ENCODE data around the gene DOCK11. TPM values are rescaled to one million over a fixed set of nuclear protein-coding genes. Genes with fewer than 3 reads are reported as not detected.

Gene DOCK11
- total RNA-seq, 2 experiments from 2014 or later, result 27.0 to 34.7 TPM

GRCh38 chrX:118524344-118524743, 28.7 kb downstream of the DOCK11 start:
- intact Hi-C loops (cut with micrococcal nuclease; ENCODE audit: unreplicated experiment), result no loop called here
- Histone ChIP-seq H3K9me3 (ENCODE audit: low read length) (no peaks in the 10 kb centered on the region), H3K4me2 (ENCODE audit: low read length) (no peak overlapping the region), H3K36me3 (ENCODE audit: insufficient read depth, low read length) (no peaks in the 10 kb centered on the region), H2AFZ (ENCODE audit: low read length) (no peak overlapping the region), H4K20me1 (ENCODE audit: insufficient read depth, low read length) (no peaks in the 10 kb centered on the region), H3K79me2 (ENCODE audit: insufficient read depth, low read depth, low read length) (peaks cover 6% of the 10 kb centered on the region; the same call in 1 of the 2 replicates), H3K9me2 (ENCODE audit: insufficient read depth, low read length) (no peaks in the 10 kb centered on the region), H3K27ac (ENCODE audit: low read depth, low read length, poor library complexity, severe bottlenecking) (no peak overlapping the region), H3K4me1 (ENCODE audit: insufficient read depth, low read length, poor library complexity, severe bottlenecking) (peaks cover 7% of the 10 kb centered on the region), H3K4me3 (ENCODE audit: low read depth, low read length, poor library complexity, severe bottlenecking) (no peak overlapping the region)
- no TSS peak for BruUV-seq (replicated peaks)
- ChIA-PET CTCF (ENCODE audit: unreplicated experiment) (no interaction called here), POLR2A (no interaction called here)
- TF ChIP-seq EZH2phosphoT487 (IDR thresholded peaks at IDR 0.05; ENCODE audit: borderline replicate concordance, low read depth, low read length) (no peak), CTCF (conservative IDR thresholded peaks at IDR 0.05; ENCODE audit: low read length) (no peak)
- DNase-seq (ENCODE audit: low spot score), result no peak

GRCh38 chrX:118525174-118525730, 29.6 kb downstream of the DOCK11 start:
- Histone ChIP-seq H4K20me1 (ENCODE audit: insufficient read depth, low read length) (no peaks in the 10 kb centered on the region), H3K4me2 (ENCODE audit: low read length) (no peak overlapping the region), H2AFZ (ENCODE audit: low read length) (no peak overlapping the region), H3K27ac (ENCODE audit: low read depth, low read length, poor library complexity, severe bottlenecking) (no peak overlapping the region), H3K4me1 (ENCODE audit: insufficient read depth, low read length, poor library complexity, severe bottlenecking) (peaks cover 10% of the 10 kb centered on the region), H3K4me3 (ENCODE audit: low read depth, low read length, poor library complexity, severe bottlenecking) (no peak overlapping the region), H3K79me2 (ENCODE audit: insufficient read depth, low read depth, low read length) (peaks cover 7% of the 10 kb centered on the region; the same call in 1 of the 2 replicates), H3K36me3 (ENCODE audit: insufficient read depth, low read length) (no peaks in the 10 kb centered on the region), H3K9me3 (ENCODE audit: low read length) (no peaks in the 10 kb centered on the region), H3K9me2 (ENCODE audit: insufficient read depth, low read length) (no peaks in the 10 kb centered on the region)
- BruUV-seq (replicated peaks), result no TSS peak
- ChIA-PET POLR2A (no interaction called here), CTCF (ENCODE audit: unreplicated experiment) (no interaction called here)
- DNase-seq (ENCODE audit: low spot score), result no peak
- intact Hi-C loops (cut with micrococcal nuclease; ENCODE audit: unreplicated experiment), result no loop called here
- no peak for TF ChIP-seq CTCF (conservative IDR thresholded peaks at IDR 0.05; ENCODE audit: low read length)
- no peak for TF ChIP-seq EZH2phosphoT487 (IDR thresholded peaks at IDR 0.05; ENCODE audit: borderline replicate concordance, low read depth, low read length)

DNA sequence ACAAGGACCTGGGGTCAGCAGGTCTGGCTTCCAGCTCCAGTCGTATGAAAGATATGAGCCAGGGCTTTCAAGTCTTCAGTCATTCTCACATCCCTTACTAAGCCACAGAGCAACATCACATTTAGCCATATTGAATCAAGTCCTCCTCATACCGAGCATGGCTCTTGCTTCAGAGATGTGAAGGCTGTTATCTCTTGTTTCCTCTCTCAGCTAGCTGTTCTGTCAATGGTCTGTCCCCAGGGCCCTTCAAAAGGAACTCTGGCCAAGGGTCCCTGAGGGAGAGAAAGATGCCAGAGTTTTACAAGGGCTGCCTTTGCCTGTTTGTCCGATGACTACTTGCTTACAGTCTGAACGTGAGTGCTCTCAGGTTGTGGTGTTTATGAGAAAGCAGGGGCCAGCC, 30.5 kb downstream of the DOCK11 start:
- ChIA-PET CTCF (ENCODE audit: unreplicated experiment) (no interaction called here), POLR2A (no interaction called here)
- no peaks in the 10 kb centered on the region for H3K9me2 ChIP-seq (ENCODE audit: insufficient read depth, low read length)
- H3K27ac ChIP-seq (ENCODE audit: low read depth, low read length, poor library complexity, severe bottlenecking), result no peak overlapping the region
- no peaks in the 10 kb centered on the region for H4K20me1 ChIP-seq (ENCODE audit: insufficient read depth, low read length)
- intact Hi-C loops (cut with micrococcal nuclease; ENCODE audit: unreplicated experiment), result no loop called here
- H3K36me3 ChIP-seq (ENCODE audit: insufficient read depth, low read length), result no peaks in the 10 kb centered on the region
- peaks cover 7% of the 10 kb centered on the region; the same call in 1 of the 2 replicates for H3K79me2 ChIP-seq (ENCODE audit: insufficient read depth, low read depth, low read length)
- no peak overlapping the region for H3K4me3 ChIP-seq (ENCODE audit: low read depth, low read length, poor library complexity, severe bottlenecking)
- peaks cover 19% of the 10 kb centered on the region for H3K4me1 ChIP-seq (ENCODE audit: insufficient read depth, low read length, poor library complexity, severe bottlenecking)
- DNase-seq (ENCODE audit: low spot score), result no peak
- TF ChIP-seq CTCF (conservative IDR thresholded peaks at IDR 0.05; ENCODE audit: low read length), result no peak
- no peak for TF ChIP-seq EZH2phosphoT487 (IDR thresholded peaks at IDR 0.05; ENCODE audit: borderline replicate concordance, low read depth, low read length)
- H3K9me3 ChIP-seq (ENCODE audit: low read length), result no peaks in the 10 kb centered on the region
- no peak overlapping the region for H2AFZ ChIP-seq (ENCODE audit: low read length)
- no TSS peak for BruUV-seq (replicated peaks)
- no peak overlapping the region for H3K4me2 ChIP-seq (ENCODE audit: low read length)
